ENCODE measurements around the gene FAM163A. TPM values are rescaled to one million over a fixed set of nuclear protein-coding genes. Genes with fewer than 3 reads are reported as not detected.

FAM163A gene
- total and polyA plus RNA-seq, 4 donors: 0.09 TPM; not detected in 3

GRCh38 chr1:179785031-179785431 lies 41.9 kb downstream of the FAM163A start:
- no peak for TF ChIP-seq CTCF (IDR thresholded peaks at IDR 0.05; ENCODE audit: control extremely low read depth, extremely low read depth)
- Histone ChIP-seq H3K9me3 (ENCODE audit: control insufficient read depth in 4 of 4, insufficient read depth in 3 of 4, low read length in 3 of 4) (peaks cover 0 to 5% (median 0%) of the 10 kb centered on the region in 4 donors), H3K9ac (ENCODE audit: insufficient read depth in 1 of 2, low read length in 2 of 2) (no peak overlapping the region), H3K4me1 (ENCODE audit: control insufficient read depth in 5 of 5, insufficient read depth in 5 of 5, low read length in 5 of 5) (peaks cover 0 to 1% (median 0%) of the 10 kb centered on the region in 5 donors), H3K27ac (ENCODE audit: low read depth in 1 of 2, low read length in 1 of 2) (no peak overlapping the region), H3K36me3 (ENCODE audit: control insufficient read depth in 4 of 4, insufficient read depth in 4 of 4, low read length in 4 of 4) (no peaks in the 10 kb centered on the region), H3K27me3 (ENCODE audit: control insufficient read depth in 3 of 3, insufficient read depth in 3 of 3, low read length in 2 of 3) (no peaks in the 10 kb centered on the region), H3K4me3 (no peak overlapping the region)
- ATAC-seq (ENCODE audit: insufficient read depth, low FRiP score) (no peak), DNase-seq (no peak)
- WGBS, 2 donors: 76 to 79% methylated on average over 4 of the region's 4 CpGs

- DNase-seq (no peak), ATAC-seq (ENCODE audit: insufficient read depth, low FRiP score) (no peak)
- H3K4me3 ChIP-seq: no peak overlapping the region
- no peak for TF ChIP-seq CTCF (IDR thresholded peaks at IDR 0.05; ENCODE audit: control extremely low read depth, extremely low read depth)
- H3K36me3 ChIP-seq (ENCODE audit: control insufficient read depth in 4 of 4, insufficient read depth in 4 of 4, low read length in 4 of 4): no peaks in the 10 kb centered on the region
- no peaks in the 10 kb centered on the region for H3K27me3 ChIP-seq (ENCODE audit: control insufficient read depth in 3 of 3, insufficient read depth in 3 of 3, low read length in 2 of 3)
- no peak overlapping the region for H3K9ac ChIP-seq (ENCODE audit: insufficient read depth in 1 of 2, low read length in 2 of 2)
- H3K9me3 ChIP-seq (ENCODE audit: control insufficient read depth in 4 of 4, insufficient read depth in 3 of 4, low read length in 3 of 4): peaks cover 0 to 5% (median 0%) of the 10 kb centered on the region in 4 donors
- 53 to 55% methylated on average over 2 of the region's 2 CpGs for WGBS, 2 donors
- H3K4me1 ChIP-seq (ENCODE audit: control insufficient read depth in 5 of 5, insufficient read depth in 5 of 5, low read length in 5 of 5): no peaks in the 10 kb centered on the region
- H3K27ac ChIP-seq (ENCODE audit: low read depth in 1 of 2, low read length in 1 of 2): no peak overlapping the region
Observed at GRCh38 chr1:179785728-179786127, 42.6 kb downstream of the FAM163A start.

DNA sequence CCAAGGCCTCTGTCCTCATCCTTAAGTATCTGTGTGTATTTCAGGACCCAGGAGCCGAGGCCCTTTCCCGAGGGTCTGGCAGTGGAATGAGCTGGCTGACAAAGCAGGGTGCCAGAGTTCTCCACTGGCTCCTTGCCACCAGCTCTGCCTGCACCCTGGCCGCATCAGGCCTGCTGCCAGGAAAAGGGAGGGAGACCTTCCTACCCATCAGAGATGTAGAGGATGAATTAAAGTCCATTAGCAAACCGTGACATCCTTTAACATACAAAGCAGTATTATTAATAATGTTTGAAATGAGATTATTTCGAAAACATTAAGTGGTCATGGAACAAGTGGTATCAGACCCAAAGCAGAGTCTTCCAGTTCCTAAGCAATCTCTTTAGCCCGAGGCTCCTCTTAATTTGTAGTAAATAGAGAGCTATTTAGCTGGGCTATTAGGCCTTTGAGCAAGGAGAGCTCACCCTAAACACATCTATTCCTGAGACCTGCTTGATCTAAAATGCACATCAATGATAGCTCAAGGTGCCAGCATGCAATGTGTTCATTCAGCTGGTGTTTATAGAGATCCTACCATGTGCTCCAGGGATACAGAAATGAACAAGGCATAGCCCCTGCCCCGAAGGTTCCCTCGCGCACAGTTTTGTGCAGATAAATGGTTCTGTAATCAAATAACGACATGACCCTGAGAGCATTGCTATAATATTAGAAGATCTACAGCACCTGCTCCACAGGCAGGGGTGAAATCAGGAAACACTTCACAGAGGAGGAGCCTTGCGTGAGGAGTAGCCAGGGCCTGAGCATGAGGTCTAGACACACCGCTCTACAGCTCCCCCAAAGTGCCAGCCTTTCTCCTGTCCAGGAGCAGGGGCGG lies 44.0 kb downstream of the FAM163A start:
- no peak overlapping the region for H3K27ac ChIP-seq (ENCODE audit: low read depth in 1 of 2, low read length in 1 of 2)
- no peak for DNase-seq
- no peak for TF ChIP-seq CTCF (IDR thresholded peaks at IDR 0.05; ENCODE audit: control extremely low read depth, extremely low read depth)
- H3K4me1 ChIP-seq (ENCODE audit: control insufficient read depth in 5 of 5, insufficient read depth in 5 of 5, low read length in 5 of 5): no peaks in the 10 kb centered on the region
- no peaks in the 10 kb centered on the region for H3K27me3 ChIP-seq (ENCODE audit: control insufficient read depth in 3 of 3, insufficient read depth in 3 of 3, low read length in 2 of 3)
- 82 to 91% methylated on average over 13 of the region's 13 CpGs for WGBS, 2 donors
- H3K36me3 ChIP-seq (ENCODE audit: control insufficient read depth in 4 of 4, insufficient read depth in 4 of 4, low read length in 4 of 4): no peaks in the 10 kb centered on the region
- ATAC-seq (ENCODE audit: insufficient read depth, low FRiP score): no peak
- no peak overlapping the region for H3K9ac ChIP-seq (ENCODE audit: insufficient read depth in 1 of 2, low read length in 2 of 2)
- H3K4me3 ChIP-seq: no peak overlapping the region
- peaks cover 0 to 5% (median 0%) of the 10 kb centered on the region in 4 donors for H3K9me3 ChIP-seq (ENCODE audit: control insufficient read depth in 4 of 4, insufficient read depth in 3 of 4, low read length in 3 of 4)

Data from lung (tissue), 12 donors.